Umbilical cord (tissue), 2 donors: ENCODE results near the gene SLC38A3. TPM values are rescaled to one million over a fixed set of nuclear protein-coding genes. Genes with fewer than 3 reads are reported as not detected.
A peak's percentile ranks its signal among the peaks of the same experiment; 100 is the strongest.

Source experiments
- DNase-seq: peaks from one replicate; pipeline ENCODE4 v3.0.0-alpha.2; 2015; ENCODE audit warnings: low spot score
- total RNA-seq: library from RNA; depleted of rRNA; stranded (reverse); fragments of >200 nt; gene quantifications from one replicate; pipeline ENCODE4 v1.2.3, GENCODE V29; 2014; ENCODE audit warnings: low replicate concordance; ENCODE audit not compliant: insufficient read depth

Gene SLC38A3
- total RNA-seq, 1 donor from 2014 or later = not detected

DNA sequence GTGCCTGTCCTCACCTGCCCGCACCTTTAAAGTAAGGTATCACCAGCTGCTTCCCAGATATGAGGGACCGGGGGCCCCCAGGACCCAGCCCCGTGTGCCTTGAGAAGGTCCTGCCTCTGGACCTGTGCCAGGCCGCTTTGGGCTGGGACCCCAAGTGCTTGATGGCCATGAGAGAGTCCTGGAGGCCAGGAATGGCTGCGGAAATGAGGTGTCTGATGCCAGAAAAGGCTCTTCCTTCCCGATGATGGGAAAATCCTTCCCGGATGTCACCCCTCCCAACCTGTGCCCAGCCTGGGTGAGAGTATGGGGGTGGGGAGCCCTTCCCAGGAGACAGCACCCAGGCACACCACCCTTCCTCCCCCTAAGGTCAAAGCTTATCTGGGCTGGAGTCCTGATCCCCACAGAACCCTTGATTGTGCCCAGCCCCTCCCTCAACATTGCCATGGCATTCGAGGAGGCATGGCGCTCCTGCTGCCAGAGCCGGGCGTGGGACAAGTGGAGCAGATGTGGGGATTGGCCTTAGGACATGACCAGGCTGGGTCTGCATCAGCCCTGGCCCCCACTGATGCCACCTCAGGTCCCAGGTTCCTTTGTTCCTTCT, 35.7 kb upstream of the SLC38A3 start:
- no peak for DNase-seq

DNA sequence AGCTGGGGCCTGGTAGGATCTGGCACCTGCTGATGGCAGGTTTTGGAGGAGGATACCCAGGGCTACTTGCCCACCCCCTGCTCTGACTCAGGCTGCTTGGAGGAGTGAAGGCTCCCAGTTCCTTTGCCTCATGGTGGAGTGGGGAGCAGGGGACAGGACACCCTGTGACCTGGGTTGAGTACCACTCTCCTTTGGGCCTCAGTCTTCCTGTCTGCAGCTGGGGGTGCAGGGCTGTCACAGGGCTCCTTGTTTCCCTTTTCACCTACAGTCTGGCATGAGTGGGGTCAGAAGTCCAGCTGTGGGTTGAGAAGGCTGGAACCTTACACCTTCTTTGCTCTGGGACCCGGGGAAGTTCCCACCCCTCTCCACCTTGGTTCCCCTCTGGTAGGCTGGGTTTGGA, 35.2 kb upstream of the SLC38A3 start:
- no peak for DNase-seq

DNA sequence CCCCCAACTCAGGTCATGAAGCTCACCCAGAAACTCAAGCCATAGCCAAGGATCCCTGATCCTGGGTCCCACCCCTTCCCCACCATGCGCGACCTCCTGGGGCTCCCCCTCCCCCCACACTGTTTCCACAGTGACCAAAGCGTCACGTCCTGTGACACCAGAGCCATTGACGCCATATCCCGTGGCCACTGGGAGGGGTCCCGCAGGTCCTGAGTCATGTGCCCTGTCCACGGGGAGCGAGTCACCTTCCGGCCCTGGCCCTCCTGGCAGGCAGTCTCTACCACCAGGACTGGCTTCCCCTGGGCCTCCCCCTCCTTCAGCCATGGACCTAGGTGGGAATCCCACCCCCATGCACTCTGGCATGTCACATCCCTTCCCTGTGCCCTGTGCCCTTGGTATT, 34.4 kb upstream of the SLC38A3 start:
- DNase-seq = no peak

DNA sequence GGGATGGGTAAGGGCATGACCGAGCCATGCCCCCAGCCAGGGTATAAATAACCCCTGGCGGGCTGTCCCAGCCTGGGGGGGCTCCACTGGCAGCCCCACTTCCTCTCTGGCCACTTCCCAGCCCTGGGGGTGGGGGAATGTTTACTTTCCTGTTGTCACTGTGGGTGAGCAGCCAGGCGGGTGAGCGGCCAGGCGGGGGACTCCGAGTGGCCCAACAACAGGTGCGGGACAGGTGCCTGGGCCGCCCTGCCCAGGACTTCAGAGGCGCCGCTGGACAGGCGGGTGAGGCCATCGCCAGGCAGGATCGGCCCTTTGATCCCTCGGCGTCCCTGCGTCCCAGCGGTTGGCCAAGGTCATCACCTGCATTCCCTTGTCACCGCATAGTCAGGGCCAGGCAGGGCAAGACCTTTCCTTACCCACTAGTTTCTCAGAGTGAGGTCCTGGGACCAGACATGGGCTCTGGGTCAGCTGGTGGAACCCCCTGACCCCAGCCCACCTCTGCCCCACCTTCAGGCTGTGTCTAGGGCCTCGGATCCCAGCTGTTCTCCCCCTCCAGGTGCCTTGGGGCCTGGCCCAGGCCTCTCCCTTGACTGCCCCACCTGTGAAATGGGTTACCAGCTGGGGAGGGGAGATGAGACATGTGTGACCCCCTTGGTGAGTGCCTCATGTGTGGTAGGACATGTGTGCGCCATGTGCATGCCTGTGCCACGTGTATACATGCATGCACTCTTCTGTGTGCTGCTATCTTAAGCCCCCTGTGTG, 33.4 kb upstream of the SLC38A3 start:
- DNase-seq = no peak

DNA sequence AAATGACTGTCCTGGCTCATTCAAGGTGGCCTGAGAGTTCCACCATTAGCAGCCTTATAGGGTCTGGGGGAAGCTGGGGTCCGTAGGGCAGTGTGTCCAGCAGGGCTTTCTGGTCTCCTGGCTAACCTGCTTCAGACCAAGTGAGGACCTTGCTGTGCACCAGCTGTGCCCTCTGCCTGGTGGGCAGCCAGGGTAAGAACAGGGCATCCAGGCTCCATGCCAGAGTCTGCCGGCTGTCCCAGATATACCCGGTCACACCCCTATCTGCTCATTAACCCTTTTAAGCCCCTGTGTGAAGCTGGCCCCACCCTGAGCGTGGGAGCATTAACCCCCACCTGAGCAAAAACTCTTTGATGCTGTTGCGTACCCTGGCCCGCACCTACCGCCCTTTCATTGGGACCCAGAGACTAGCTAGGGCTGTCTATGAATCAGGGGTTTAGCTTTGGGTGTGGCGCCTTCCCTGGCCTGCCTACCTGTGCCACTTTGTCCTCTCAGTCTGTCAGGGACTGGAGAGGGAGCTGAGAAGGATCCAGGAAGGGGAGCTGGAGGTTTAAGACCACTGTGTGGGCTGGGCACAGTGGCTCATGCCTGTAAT, 32.3 kb upstream of the SLC38A3 start:
- no peak for DNase-seq

DNA sequence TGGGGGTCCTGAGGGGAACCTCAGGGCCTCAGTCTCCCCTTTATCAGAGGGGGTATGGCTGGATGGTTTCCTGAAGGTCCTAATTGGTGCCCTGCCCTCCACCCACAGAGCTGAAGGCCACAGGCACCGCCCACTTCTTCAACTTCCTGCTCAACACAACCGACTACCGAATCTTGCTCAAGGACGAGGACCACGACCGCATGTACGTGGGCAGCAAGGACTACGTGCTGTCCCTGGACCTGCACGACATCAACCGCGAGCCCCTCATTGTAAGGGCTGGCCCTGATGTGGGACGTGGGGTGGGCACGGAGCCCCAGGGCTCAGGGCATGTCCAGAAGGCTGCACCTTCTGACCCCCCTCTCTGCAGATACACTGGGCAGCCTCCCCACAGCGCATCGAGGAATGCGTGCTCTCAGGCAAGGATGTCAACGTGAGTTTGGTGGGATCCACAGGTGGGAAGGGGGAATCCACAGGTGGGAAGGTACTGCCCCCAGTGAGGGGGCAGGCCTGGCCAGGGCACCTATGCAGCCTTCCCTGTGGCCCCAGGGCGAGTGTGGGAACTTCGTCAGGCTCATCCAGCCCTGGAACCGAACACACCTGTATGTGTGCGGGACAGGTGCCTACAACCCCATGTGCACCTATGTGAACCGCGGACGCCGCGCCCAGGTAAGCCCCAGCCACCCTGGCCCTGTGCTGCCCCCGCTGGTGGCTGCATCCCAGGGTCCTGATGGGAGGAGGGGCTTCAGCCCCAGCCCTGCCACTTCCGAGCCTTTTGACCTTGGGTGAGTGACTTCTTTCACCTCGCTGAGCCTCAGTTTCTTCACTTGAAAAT, 31.2 kb upstream of the SLC38A3 start:
- DNase-seq = no peak

DNA sequence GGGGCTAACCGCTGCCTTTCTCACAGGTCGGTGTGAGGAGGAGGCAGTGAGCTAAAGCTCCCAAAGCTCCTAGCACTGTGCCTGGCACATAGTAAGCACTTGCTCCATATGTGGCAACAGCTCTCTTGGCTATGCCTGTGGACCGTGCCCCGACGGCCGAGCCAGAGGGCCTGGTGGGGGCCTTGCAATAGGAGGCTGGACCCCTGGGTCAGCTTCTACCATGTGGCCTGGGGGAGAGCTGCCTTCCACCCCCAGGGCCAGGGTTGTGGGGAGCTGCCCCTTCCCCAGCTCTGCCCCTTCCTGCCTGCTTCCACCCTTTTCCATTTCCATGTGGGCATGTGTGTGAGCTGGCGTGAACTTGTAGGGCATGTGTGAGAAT, 30.6 kb upstream of the SLC38A3 start:
- DNase-seq = no peak

DNA sequence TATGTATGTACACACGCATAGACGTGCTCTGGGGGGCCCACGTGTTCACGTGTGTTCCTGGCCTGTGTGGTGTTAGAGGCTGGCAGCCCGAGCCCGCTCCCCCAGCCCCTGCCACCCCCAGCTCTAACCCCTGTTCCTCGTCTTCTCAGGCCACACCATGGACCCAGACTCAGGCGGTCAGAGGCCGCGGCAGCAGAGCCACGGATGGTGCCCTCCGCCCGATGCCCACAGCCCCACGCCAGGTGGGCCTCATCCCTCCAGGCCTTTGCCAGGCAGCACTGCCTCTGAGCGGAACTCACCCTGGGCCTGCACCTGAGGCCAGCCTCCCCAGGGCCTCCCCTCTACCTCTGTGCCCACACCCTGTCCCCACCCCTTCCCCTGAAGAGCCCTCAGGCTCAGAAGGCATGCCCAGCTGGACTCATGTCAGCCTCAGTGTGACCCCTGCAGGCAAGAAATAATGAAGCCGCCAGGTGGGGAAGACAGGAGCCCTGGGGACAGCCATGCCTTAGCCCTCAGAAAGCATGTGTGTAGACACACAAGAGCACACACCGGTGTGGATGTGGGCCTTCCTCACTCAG, 30.0 kb upstream of the SLC38A3 start:
- no peak for DNase-seq

DNA sequence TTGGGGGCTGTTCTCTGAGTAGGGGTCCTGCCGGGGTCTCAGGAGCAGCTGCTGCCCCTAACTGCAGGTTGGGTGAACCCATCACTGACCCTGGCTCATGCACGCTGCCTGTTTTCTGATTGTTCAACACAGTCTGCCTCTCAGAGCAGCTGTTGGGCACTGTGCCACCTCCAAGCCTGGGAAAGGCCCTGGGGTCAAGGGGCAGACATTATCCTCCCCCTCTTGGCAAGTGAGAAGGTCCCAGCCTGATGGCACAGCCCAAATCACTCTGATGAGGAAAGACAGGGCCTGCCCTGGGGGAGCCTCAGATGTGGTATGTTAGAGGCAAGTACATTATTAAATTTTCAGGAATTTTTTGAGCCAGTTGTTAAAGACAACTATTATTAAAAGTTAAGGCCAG, 27.7 kb upstream of the SLC38A3 start:
- no peak for DNase-seq

DNA sequence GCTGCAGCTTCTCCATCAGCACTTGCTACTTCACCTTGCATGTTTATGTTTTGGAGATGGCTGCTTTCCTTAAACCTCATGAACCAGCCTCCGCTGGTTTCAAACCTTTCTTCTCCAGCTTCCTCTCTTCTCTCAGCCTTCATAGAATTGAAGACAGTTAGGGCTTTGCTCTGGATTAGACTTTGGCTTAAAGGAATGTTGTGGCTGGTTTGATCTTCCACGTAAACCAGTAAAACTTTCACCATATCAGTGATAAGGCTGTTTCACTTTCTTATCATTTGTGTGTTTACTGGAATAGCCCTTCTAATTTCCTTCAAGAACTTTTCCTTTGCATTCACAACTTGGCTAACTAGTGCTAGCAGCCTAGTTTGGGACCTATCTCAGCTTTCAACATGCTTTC, 25.4 kb upstream of the SLC38A3 start:
- peak; percentile 79 for DNase-seq

DNA sequence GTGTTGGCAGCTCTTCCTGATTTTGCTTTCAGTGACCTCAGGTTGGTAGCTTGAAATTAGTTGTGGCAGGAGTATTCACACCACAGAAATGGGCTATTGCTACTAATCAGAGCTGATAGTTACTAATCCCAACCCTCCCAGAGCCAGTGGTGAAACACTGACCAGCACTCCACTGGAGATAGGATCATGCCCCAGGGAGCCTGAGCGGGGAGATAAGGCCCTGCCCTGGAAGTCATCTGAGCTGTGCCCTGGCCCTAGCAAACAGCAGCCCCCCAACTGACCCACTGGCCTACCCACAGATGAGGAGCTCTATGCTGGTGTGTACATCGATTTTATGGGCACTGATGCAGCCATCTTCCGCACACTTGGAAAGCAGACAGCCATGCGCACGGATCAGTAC, 23.1 kb upstream of the SLC38A3 start:
- no peak for DNase-seq

DNA sequence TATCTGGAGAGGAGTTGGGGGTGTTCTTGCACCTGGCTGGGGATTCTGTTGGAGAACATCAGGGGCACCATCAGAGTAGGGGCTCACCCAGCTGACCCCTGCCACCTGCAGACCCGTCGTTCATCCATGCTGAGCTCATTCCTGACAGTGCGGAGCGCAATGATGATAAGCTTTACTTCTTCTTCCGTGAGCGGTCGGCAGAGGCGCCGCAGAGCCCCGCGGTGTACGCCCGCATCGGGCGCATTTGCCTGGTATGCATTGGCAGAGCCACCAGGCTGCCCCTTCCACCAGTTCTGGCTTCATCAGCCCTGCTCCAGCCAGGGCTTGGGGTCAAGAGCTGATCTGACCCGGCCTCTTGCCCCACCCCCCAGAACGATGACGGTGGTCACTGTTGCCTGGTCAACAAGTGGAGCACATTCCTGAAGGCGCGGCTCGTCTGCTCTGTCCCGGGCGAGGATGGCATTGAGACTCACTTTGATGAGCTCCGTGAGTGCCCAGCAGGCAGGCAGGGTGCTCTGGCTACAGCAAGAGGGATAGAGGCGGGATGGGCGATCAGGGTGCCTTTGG, 22.5 kb upstream of the SLC38A3 start:
- DNase-seq = no peak

DNA sequence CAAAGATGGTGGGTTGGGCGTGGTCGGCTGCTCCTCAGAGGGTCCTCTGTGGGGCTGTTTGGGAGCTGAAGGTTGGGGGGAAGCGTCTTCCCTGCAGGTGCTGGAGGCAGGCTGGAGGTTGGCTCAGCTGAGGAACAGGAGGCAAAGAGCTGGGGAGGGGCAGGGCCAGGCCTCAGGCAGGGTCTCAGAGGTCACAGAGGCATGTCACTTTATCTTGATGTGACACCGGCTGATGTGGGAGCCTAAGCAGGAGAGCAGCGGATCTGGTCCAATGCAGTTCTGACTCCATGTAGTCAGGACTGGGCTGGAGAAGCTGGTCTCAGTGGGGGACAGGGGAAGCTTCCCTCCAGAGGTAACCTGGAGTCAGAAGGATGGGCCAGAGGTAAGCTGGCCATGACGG, 21.3 kb upstream of the SLC38A3 start:
- no peak for DNase-seq

DNA sequence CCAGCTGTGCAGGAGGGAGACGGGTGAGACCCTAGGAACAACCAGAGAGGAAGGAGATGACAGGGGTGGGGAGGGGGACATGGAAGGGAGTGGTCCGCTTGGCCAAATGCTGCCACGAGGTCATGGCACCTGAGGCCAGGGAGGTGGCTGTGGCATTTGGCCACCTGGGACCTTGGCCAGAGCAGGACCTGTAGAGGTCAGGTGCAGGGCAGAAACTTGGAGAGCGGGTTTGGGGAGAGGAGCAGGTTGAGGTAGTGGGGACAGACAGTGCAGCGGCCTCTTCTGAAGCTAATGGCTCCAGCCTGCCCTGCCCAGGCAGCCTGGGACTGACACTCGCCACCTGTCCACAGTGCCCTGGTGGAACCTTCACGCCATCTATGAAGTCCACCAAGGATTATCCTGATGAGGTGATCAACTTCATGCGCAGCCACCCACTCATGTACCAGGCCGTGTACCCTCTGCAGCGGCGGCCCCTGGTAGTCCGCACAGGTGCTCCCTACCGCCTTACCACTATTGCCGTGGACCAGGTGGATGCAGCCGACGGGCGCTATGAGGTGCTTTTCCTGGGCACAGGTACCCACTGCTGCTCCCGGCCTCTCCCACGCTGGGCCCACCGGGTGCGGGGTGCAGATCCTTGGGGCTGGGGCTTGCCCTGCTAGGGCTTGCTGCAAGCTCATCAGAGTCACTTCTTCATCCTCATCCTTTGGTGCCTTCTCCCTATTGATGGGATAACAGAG, 20.7 kb upstream of the SLC38A3 start:
- DNase-seq = no peak

DNA sequence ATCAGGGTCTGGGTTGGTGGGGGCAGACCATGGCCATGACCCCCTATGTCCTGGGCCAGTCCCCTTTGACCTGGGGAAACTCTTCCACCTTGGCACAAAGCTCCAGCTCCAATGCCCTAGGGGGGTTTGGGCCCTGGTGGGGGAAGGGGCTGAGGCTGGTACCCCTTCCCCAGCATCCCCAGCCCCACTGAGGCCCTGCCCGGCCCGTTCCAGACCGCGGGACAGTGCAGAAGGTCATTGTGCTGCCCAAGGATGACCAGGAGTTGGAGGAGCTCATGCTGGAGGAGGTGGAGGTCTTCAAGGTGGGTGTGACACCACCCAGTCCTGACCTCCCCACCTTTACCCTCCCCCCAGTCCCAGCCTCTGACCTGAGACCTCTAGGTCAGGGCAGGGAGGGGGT, 19.8 kb upstream of the SLC38A3 start:
- DNase-seq = no peak

DNA sequence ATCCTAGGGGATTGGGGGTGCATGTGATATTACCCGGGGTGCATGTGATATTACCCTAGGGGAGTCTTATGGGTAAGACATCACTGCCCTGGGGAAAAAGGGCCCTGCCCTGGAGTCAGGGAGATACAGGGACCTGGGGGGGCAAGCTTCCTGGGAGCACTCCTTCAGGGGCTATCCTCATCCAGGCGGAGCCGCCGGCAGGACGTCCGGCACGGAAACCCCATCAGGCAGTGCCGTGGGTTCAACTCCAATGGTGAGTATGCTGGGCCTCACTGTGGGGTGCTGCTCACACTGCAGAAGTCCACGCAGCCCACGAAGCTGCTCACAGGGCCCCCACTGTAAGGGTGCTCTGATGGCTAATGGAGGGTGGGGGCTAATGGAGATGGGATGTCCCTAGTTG, 19.0 kb upstream of the SLC38A3 start:
- no peak for DNase-seq

DNA sequence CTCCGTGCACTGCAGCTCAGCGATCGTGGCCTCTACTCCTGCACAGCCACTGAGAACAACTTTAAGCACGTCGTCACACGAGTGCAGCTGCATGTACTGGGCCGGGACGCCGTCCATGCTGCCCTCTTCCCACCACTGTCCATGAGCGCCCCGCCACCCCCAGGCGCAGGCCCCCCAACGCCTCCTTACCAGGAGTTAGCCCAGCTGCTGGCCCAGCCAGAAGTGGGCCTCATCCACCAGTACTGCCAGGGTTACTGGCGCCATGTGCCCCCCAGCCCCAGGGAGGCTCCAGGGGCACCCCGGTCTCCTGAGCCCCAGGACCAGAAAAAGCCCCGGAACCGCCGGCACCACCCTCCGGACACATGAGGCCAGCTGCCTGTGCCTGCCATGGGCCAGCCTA, 17.3 kb upstream of the SLC38A3 start:
- DNase-seq = no peak

DNA sequence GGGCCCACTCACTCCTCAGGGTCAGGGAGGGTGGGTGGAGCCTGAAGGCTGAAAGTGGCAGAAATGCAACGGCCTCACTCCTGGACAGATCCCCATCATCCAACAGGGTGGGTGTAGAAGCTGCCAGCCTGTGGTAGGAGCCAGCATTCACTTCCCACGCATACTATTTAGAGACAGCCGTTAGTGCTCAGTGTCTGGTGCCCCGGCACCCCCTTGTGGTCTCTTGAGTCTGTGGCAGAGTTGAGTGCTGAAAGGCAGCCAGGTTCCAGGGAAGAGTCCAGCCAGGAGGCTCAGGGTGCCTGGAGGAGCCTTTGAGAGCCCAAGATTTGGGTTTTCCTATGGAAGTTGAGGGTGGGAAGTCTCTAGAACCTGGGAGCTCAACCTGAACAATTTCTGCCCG, 15.8 kb upstream of the SLC38A3 start:
- DNase-seq = peak; percentile 89

DNA sequence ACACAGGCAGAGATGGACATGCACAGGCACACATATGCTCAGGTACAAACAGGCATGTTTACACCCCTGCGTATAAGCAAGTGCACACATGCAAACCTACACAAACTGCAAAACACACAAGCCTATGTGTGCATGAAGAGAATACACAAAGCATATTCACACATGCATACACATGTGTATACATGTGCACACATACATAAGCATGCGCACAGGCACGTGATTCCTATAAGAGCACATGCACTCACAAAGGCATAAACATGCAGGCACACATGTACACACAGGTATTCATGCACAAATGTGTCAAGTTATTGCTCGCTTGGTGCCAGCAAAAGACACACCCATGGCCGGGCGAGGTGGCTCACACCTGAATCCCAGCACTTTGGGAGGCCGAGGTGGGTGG, 15.1 kb upstream of the SLC38A3 start:
- DNase-seq = no peak

DNA sequence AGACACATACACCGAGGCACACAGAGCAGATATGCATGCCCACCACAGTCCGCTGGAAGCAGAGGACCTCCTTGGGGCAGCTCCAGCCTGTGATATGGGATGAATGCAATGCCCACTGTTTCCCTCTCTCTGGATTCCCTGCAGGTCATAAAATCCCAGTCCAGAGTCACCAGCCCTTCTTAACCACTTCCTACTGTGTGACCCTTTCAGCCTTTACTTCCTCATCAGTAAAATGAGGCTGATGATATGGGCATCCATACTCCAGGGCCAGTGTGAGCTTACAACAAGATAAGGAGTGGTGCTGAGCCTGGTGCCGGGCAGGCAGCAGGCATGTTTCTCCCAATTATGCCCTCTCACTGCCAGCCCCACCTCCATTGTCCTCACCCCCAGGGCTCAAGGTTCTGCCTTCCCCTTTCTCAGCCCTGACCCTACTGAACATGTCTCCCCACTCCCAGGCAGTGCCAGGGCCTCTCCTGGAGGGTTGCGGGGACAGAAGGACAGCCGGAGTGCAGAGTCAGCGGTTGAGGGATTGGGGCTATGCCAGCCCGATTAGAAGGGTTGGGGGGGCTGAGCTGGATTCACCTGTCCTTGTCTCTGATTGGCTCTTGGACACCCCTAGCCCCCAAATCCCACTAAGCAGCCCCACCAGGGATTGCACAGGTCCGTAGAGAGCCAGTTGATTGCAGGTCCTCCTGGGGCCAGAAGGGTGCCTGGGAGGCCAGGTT, 14.0 kb upstream of the SLC38A3 start, which contains the start of gene GNAT1:
Gene GNAT1, plus strand, starts transcription at position 675 of the 725 bp plus-strand sequence. CDS start 116 bp downstream, outside the sequence.
- no peak for DNase-seq
